Activated CD8-positive, alpha-beta memory T cell treated with anti-CD3 and anti-CD28 coated beads, Interleukin-2, amount 50 U/mL, for 4 hours (primary cell): ENCODE results near the gene NAA16.
"Not testable (repeated sequence)": the region's sequence is repeated elsewhere in the genome, so short reads cannot be mapped to it uniquely, and the experiment has no call there.

Experiments used
- DNase-seq: peaks from one replicate; pipeline ENCODE4 v3.0.0-alpha.2; 2020

The NAA16 gene

GRCh38 chr13:41306271-41307145 is 4.6 kb upstream of the NAA16 start:
- no peak for DNase-seq

- no peak for DNase-seq
Observed at GRCh38 chr13:41307884-41308640, 3.0 kb upstream of the NAA16 start.

- DNase-seq, result peak; percentile 51
Observed at GRCh38 chr13:41311406-41312175, 524 bp downstream of the NAA16 start.

GRCh38 chr13:41312176-41312500 is 1.1 kb downstream of the NAA16 start:
- DNase-seq, result no peak

DNA sequence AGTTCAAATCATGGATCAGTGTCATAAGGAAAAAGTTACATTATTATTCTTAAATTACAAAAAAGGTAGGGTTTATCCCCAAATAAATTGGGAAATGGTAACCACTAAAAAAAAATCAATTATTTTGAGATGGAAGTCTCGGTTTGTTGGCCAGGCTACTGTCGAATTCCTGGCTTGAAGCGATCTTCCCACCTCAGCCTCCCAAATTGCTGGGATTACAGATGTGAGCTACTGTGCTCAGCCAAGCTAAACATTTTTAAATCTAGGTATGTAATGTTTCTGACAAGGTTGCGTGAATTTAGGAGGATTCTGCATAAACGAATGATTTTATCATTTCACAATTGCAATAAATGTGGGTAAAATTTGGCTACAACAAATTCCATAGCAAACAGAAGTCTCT is 2.0 kb downstream of the NAA16 start:
- DNase-seq, result no peak

DNA sequence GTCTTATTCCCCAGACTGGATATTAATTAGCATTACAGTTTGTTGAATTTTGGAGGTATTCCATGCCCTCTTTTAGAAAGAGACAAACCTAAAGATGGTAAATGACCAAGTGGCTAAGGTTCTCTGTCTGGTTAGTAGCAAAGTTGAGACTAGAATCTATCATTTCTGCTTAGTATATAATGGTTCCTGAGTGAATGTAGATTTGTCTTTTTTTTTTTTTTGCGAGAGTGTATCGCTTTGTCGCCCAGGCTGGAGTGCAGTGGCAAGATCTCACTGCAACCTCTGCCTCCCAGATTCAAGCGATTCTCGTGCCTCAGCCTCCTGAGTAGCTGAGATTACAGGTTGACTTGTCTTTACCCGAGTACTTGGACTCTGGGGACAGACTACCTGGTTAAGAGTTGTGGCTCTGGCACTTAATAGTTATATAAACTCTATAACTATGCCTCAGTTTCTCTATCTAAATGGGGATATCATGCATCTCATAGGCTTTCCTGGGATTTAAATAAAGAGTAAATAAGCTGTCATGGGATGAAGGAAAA is 2.7 kb downstream of the NAA16 start:
- DNase-seq, result no peak

DNA sequence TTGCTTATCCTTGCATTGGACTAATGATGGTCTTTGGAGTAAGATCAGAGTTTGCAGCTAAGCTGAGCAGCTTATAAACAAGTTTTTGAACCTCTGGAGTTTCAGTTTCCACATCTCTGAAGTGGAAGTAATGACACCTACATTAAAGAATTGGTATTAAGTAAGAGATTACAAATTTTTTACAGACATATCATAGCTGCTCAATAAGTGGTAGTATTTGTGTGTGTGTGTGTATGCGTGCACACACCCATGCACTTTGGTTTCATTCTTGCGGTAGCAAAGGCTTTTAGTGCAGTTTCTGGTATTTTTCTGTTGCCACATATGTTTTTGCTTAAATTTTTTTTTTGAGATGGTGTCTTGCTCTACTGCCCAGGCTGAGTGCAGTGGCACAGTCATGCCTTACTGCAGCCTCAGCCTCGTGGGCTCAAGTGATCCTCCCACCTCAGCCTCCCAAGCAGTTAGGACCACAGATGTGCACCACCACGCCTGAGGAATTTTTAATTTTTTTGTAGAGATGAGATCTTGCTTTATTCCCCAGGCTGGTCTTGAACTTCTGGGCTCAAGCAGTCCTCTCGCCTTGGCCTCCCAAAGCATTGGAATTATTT is 4.5 kb downstream of the NAA16 start:
- DNase-seq, result no peak

DNA sequence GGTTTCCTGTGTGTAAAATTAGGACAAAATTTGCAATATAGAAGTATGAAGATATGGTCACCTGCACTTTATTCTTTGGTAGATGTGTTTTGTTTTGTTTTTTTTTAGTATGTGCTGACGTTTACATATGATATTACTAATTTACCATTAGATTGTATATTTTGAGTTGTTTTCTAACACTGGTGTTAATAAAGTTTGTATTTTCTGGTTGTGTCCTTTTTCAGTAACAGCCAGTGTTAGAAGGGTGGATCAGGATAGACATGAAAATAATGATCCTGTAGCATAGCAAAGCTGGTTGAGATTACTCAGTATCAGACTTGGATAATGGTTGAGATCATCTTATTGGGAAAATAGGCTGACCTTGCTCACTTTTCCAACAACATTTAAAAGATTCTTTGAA is 6.2 kb downstream of the NAA16 start:
- no peak for DNase-seq

DNA sequence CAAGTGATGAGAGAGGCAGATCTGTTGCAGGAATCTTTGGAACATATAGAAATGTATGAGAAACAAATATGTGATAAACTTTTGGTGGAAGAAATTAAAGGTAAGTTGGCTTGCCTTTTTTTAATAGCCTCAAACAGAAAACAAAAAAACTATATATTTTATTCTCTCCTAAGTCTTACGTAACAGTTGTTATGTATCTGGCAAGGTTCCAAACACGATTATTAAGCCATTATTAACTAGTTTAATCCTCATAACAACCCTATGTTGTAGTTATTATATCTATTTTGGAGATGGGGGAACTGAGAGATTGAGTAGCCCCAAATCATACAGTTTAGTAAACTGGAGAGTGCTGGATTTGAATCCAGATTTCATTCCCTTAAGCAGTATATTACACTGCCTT is 14.7 kb downstream of the NAA16 start:
- DNase-seq, result no peak

- no peak for DNase-seq
Observed at GRCh38 chr13:41326661-41327060, 15.6 kb downstream of the NAA16 start.

GRCh38 chr13:41327994-41328790 is 17.1 kb downstream of the NAA16 start:
- no peak for DNase-seq

DNA sequence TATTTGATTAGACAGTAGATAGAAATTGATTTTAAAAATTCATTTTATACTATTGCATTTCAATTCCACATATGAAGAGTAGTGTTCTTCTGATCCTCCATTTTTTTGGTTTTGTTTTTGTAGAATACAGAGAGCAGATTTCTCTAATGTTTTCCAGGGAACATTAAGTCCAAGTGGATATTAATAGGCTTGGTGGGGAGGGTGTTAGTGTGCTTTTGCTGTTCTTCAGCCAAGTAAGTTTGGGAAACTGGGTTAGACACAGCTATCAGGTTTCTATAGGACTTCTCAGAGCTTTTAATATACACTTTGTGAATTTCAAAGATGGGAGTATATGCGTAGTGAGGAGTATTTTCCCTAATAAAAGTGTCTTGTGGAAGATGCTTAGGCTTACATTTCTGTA is 21.8 kb downstream of the NAA16 start:
- no peak for DNase-seq

DNA sequence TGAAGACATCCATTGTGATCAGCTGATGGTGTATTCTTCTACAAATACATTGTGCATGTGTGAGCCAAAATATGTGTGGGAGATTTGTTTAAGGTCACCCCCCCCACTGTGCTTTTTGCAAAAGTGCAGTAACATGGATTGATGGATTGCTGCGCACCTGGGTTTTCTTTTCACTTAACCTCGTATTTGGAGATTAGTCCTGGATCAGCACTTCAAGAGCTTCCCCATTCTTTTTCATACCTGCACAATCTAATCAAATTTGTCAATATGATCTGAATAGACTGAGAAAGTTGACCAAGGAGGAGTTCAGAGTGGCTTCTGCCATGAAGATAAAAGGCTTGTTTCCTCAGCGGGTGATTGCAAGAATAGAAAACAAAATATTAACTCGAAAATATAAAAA is 23.7 kb downstream of the NAA16 start:
- no peak for DNase-seq

GRCh38 chr13:41344358-41344757 is 33.3 kb downstream of the NAA16 start:
- no peak for DNase-seq

DNA sequence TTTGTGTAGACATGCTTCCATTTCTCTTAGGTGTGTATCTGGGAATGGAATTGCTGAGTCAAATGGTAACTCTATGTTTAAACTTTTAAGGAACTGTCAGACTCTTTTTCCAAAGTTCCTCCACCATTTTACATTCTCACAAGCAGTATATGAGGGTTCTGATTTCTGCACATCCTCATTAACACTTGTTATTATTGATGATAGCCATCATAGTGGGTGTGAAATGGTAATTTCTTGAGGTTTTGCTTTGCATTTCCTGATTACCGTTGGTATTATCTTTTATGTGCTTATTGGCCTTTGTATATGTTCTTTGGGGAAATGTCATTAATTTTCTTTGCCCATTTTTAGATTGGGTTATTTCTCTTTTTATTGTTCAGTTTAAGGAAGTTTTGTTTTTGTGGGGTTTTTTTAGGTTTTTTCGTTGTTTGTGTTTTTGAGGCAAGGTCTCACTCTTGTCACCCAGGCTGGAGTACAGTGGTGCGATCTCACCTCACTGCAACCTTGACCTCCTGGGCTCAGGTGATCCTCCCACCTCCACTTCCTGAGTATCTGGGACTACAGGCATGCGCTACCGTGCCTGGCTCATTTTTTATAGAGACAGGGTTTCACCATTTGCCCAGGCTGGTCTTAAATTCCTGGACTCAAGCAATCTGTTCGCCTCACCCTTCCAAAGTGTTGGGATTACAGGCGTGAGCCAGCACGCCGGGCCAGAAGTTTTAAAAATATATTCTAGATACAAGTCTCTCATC is 34.3 kb downstream of the NAA16 start:
- no peak for DNase-seq

GRCh38 chr13:41345914-41346589 is 35.0 kb downstream of the NAA16 start:
- DNase-seq, result no peak

DNA sequence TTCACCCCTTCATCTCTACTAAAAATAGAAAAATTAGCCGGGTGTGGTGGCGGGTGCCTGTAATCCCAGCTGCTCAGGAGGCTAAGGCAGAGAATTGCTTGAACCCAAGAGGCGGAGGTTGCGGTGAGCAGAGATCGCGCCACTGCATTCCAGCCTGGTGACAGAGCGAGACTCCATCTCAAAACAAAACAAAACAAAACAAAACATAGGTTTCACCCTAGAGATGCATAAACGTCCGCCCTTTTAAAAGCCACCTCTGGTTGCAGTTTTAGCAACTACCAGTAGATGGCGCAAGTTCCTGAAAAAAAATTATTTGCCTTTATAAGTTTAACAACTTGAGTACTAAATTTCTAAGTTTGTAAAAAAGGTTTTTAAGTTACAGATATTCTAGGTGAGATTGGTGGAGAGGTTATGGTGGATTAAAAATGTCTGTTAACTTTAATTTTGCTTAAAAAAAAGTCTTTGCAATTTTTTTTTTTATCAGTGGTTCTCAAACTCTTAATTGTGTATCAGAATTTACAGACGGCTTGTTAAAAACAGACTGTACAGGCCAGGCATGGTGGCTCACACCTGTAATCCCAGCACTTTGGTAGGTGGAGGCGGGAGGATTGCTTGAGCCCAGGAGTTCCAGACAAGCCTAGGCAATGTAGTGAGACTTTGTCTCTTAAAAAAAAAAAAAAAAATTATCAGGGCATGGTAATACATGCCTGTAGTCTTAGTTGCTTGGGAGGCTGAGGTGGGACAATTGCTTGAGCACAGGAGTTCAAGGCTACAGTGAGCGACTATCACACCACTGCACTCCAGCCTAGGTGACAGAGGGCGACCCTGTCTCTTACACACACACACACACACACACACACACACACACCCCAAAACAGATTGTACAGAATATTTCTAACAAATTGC is 42.1 kb downstream of the NAA16 start:
- DNase-seq, result peak; percentile 48

GRCh38 chr13:41354416-41354815 is 43.3 kb downstream of the NAA16 start:
- no peak for DNase-seq

DNA sequence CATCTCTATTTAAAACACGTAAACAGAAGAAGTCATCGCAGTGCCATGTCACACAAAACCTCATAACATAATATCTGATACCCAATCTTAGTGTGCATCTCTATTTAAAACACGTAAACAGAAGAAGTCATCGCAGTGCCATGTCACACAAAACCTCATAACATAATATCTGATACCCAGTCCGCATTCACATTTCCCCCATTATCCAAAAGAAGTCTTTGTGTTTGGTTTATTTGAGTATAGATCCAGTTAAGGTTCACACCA is 45.2 kb downstream of the NAA16 start:
- DNase-seq, result not testable (repeated sequence)

DNA sequence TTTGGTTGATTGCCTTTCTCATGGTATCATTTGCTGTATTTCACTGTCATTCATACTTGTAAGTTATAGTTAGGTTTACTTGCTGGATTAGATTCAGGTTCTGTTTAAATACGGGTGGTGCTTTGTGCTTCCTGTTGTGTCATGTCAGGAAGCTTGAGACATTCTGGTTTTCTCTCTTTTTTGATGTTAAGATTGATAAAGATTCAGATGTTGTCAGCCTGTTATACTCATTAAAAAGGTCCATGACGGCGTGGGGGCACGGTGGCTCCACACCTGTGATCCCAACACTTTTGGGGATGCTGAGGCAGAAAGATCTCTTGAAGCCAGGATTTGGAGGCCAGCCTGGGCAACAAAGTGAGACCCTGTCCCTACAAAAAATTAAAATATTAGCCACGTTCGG is 45.7 kb downstream of the NAA16 start:
- DNase-seq, result no peak
